OCI-LY1 (cell line): ENCODE measurements around the gene PRR3.

Source experiments
- H2AFZ ChIP-seq: fragments of 200-600 bp; sonication (generic), shearing (Covaris generic); 2 replicates; pipeline ENCODE4 v1.6.0; 2014; ENCODE audit warnings: antibody characterized with exemption, mild to moderate bottlenecking, low read length
- H3F3A ChIP-seq: fragments of 200-600 bp; sonication (generic), shearing (Covaris generic); 2 replicates; pipeline ENCODE4 v1.6.0; 2014; ENCODE audit warnings: mild to moderate bottlenecking, antibody characterized with exemption, low read length, moderate library complexity; ENCODE audit not compliant: insufficient read depth
- H3K27ac ChIP-seq: fragments of 200-600 bp; sonication (generic); 2 replicates; pipeline ENCODE4 v1.5.1; 2014; ENCODE audit warnings: low read length, mixed run types, mild to moderate bottlenecking, low read depth; ENCODE audit not compliant: poor library complexity, severe bottlenecking
- H3K27me3 ChIP-seq: fragments of 200-600 bp; sonication (generic); 2 replicates; pipeline ENCODE4 v1.6.0; 2014; ENCODE audit warnings: antibody characterized with exemption, mild to moderate bottlenecking, low read length, moderate library complexity; ENCODE audit not compliant: insufficient read depth
- H3K36me3 ChIP-seq: fragments of 200-600 bp; sonication (generic); 2 replicates; pipeline ENCODE4 v1.6.1; 2014; ENCODE audit warnings: mild to moderate bottlenecking, antibody characterized with exemption, low read length, moderate library complexity, mixed read lengths; ENCODE audit not compliant: insufficient read depth
- H3K4me1 ChIP-seq: fragments of 200-600 bp; sonication (generic); 2 replicates; pipeline ENCODE4 v1.5.1; 2014; ENCODE audit warnings: mild to moderate bottlenecking, low read length, moderate library complexity; ENCODE audit not compliant: insufficient read depth, severe bottlenecking
- H3K4me2 ChIP-seq: fragments of 200-600 bp; sonication (generic), shearing (Covaris generic); 2 replicates; pipeline ENCODE4 v1.6.1; 2014; ENCODE audit warnings: low read length
- H3K4me3 ChIP-seq: fragments of 200-600 bp; sonication (generic); 2 replicates; pipeline ENCODE4 v1.5.1; 2014; ENCODE audit warnings: low read length, low read depth, mild to moderate bottlenecking, mixed read lengths; ENCODE audit not compliant: poor library complexity, severe bottlenecking
- H3K79me2 ChIP-seq: fragments of 200-600 bp; shearing (Covaris generic); 2 replicates; pipeline ENCODE4 v1.6.1; 2016; ENCODE audit warnings: mixed run types, low read length, mixed read lengths; ENCODE audit not compliant: insufficient read depth
- H3K9ac ChIP-seq: fragments of 200-600 bp; sonication (generic), shearing (Covaris generic); 2 replicates; pipeline ENCODE4 v1.6.1; 2014; ENCODE audit warnings: mild to moderate bottlenecking, low read length, mixed read lengths
- H3K9me2 ChIP-seq: fragments of 200-600 bp; sonication (generic), shearing (Covaris generic); 2 replicates; pipeline ENCODE4 v1.6.1; 2014; ENCODE audit warnings: low read depth, mild to moderate bottlenecking, low read length, mixed read lengths
- H3K9me3 ChIP-seq: fragments of 200-600 bp; shearing (Covaris generic); 2 replicates; pipeline ENCODE4 v1.6.1; 2014; ENCODE audit warnings: low read length, mixed read lengths
- H4K20me1 ChIP-seq: fragments of 200-600 bp; sonication (generic), shearing (Covaris generic); 2 replicates; pipeline ENCODE4 v1.6.0; 2016; ENCODE audit warnings: mild to moderate bottlenecking, low read length; ENCODE audit not compliant: insufficient read depth
- EZH2 ChIP-seq: fragments of 200-600 bp; sonication (generic), shearing (Covaris generic); IDR thresholded peaks from 2 replicates; pipeline ENCODE4 v1.8.0; 2017; ENCODE audit warnings: borderline replicate concordance, mixed run types, mild to moderate bottlenecking, antibody characterized with exemption, low read length, moderate library complexity, mixed read lengths
- TF ChIP-seq, protein P1 (sequence below): fragments of 200-600 bp; sonication (generic), shearing (Covaris generic); IDR thresholded peaks from 2 replicates; pipeline ENCODE4 v1.5.1; 2017; ENCODE audit warnings: mild to moderate bottlenecking, antibody characterized with exemption, low read length, moderate library complexity, mixed read lengths

The PRR3 gene

DNA sequence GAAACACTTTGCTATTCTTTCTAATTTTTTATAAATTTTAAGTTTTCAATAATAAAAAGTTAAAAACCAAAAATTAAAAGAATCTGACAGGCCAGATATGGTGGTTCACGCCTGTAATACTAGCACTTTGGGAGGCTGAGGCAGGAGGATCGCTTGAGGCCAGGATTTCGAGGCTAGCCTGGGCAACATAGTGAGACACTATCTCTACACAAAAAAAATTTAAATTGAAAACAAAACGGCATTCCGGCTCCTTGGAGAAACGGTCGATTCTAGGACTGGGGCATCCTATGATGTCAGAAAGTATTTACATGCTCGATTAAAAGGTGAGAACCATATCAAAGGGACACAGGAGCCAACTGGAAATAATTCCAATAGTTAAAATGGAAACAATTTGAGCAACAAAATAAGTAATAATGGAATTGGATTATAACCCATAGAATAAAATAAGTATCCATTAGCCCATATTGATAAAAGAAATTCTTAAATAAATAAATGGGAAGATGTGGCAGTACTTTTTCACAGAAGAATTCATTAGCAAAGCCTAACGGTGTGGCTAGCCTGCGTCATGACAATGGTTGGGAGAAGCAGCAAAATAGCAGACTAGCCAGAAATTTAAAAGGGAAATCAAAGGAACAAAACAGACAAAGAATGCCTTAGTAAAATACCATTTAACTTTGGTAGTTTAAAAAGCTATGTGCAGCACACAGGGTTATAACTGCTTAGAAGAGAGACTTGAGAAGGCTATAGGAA, 46.5 kb upstream of the PRR3 start:
- Histone ChIP-seq H2AFZ (no peak overlapping the region), H3K36me3 (no peaks in the 10 kb centered on the region), H3K79me2 (no peaks in the 10 kb centered on the region), H3K4me3 (no peak overlapping the region), H3K4me1 (peaks cover 32% of the 10 kb centered on the region), H4K20me1 (no peaks in the 10 kb centered on the region), H3K4me2 (no peak overlapping the region), H3K27me3 (no peaks in the 10 kb centered on the region), H3F3A (no peaks in the 10 kb centered on the region), H3K9me2 (no peaks in the 10 kb centered on the region), H3K9ac (no peak overlapping the region), H3K27ac (no peak overlapping the region), H3K9me3 (no peaks in the 10 kb centered on the region)
- TF ChIP-seq EZH2 = no peak
- TF ChIP-seq, protein P1, sequence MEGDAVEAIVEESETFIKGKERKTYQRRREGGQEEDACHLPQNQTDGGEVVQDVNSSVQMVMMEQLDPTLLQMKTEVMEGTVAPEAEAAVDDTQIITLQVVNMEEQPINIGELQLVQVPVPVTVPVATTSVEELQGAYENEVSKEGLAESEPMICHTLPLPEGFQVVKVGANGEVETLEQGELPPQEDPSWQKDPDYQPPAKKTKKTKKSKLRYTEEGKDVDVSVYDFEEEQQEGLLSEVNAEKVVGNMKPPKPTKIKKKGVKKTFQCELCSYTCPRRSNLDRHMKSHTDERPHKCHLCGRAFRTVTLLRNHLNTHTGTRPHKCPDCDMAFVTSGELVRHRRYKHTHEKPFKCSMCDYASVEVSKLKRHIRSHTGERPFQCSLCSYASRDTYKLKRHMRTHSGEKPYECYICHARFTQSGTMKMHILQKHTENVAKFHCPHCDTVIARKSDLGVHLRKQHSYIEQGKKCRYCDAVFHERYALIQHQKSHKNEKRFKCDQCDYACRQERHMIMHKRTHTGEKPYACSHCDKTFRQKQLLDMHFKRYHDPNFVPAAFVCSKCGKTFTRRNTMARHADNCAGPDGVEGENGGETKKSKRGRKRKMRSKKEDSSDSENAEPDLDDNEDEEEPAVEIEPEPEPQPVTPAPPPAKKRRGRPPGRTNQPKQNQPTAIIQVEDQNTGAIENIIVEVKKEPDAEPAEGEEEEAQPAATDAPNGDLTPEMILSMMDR = no peak

DNA sequence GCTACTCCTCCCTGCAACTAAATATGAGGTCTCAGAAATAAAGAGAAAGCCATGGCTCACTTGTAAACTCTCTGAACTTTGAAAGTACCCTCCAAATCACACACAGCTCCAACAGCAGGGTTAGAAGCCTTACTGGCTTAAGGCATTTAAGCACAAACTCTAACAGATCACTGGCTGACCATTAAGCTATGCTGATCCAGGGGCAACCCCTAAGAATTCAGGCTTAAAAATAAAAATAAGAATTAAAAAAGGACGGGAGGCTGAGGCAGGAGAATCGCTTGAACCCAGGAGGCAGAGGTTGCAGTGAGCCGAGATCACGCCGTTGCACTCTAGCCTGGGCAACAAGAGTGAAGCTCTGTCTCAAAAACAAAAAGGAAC, 45.9 kb upstream of the PRR3 start:
- Histone ChIP-seq H3K9me2 (no peaks in the 10 kb centered on the region), H3K36me3 (no peaks in the 10 kb centered on the region), H3K9ac (no peak overlapping the region), H3K4me3 (no peak overlapping the region), H3K4me2 (no peak overlapping the region), H3K79me2 (no peaks in the 10 kb centered on the region), H3F3A (no peaks in the 10 kb centered on the region), H3K4me1 (peaks cover 37% of the 10 kb centered on the region), H3K9me3 (no peaks in the 10 kb centered on the region), H3K27me3 (no peaks in the 10 kb centered on the region), H2AFZ (no peak overlapping the region), H4K20me1 (no peaks in the 10 kb centered on the region), H3K27ac (no peak overlapping the region)
- TF ChIP-seq, protein P1 = no peak
- TF ChIP-seq EZH2 = no peak

DNA sequence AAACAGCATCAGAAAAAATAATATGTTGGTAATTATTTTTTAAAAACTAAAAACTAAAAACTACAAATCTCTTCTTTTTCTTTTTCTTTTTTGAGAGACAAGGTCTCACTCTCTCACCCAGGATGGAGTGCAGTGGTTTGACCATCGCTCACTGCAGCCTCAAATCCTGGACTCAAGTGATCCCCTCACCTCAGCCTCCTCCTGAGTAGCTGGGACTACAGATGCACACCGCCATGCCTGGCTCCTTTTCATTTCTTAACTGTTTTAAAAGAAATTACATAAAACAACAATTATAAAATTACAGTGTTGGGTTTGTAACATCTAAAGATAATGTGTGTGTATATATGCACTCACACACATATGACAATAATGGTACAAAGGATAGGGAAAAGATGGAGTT, 43.6 kb upstream of the PRR3 start:
- no peaks in the 10 kb centered on the region for H3K36me3 ChIP-seq
- no peaks in the 10 kb centered on the region for H3K9me2 ChIP-seq
- H3K4me3 ChIP-seq = no peak overlapping the region
- H3K79me2 ChIP-seq = no peaks in the 10 kb centered on the region
- H3K27me3 ChIP-seq = no peaks in the 10 kb centered on the region
- H2AFZ ChIP-seq = no peak overlapping the region
- H3K9me3 ChIP-seq = no peaks in the 10 kb centered on the region
- H3F3A ChIP-seq = no peaks in the 10 kb centered on the region
- no peak overlapping the region for H3K9ac ChIP-seq
- H3K27ac ChIP-seq = no peak overlapping the region
- no peak overlapping the region for H3K4me2 ChIP-seq
- no peaks in the 10 kb centered on the region for H4K20me1 ChIP-seq
- peaks cover 31% of the 10 kb centered on the region for H3K4me1 ChIP-seq
- TF ChIP-seq, protein P1 = no peak
- TF ChIP-seq EZH2 = no peak
